ENCODE results near the gene LRRC56.

DNA sequence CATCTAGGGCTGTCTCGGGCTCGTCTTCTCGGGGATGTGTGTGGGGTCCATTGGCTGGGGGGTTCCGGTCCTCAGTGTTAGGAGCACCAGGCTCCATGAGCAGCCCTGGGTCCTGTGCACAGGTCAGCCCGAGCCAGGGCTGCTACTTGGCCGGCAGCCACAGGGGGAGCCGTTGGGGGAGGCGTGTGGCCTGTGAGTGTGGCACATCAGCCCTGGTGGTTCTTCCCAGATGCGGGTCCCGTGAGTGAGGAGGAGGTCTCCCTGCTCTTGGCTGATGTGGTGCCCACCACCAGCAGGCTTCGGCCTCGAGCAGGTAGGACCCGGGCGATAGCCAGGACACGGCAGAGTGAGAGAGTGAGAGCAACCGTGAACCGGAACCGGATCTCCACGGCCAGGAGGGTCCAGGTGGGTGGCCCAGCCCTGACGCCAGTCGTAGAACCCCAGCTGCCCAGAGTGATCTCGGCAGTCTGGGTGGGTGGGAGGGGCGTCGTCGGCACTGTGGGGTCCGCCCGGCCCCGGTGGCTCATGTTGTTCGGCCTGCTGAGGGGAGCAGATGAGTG is 59.9 kb downstream of the LRRC56 start:
- TF ChIP-seq CTCF (IDR thresholded peaks at IDR 0.05; ENCODE audit: low read depth, low read length, missing input control): no peak
- TF ChIP-seq SP1 (IDR thresholded peaks at IDR 0.05): no peak
- TF ChIP-seq TAF1 (conservative IDR thresholded peaks at IDR 0.05): no peak
- TF ChIP-seq RAD21 (IDR thresholded peaks at IDR 0.05): no peak
- TF ChIP-seq, protein P1, sequence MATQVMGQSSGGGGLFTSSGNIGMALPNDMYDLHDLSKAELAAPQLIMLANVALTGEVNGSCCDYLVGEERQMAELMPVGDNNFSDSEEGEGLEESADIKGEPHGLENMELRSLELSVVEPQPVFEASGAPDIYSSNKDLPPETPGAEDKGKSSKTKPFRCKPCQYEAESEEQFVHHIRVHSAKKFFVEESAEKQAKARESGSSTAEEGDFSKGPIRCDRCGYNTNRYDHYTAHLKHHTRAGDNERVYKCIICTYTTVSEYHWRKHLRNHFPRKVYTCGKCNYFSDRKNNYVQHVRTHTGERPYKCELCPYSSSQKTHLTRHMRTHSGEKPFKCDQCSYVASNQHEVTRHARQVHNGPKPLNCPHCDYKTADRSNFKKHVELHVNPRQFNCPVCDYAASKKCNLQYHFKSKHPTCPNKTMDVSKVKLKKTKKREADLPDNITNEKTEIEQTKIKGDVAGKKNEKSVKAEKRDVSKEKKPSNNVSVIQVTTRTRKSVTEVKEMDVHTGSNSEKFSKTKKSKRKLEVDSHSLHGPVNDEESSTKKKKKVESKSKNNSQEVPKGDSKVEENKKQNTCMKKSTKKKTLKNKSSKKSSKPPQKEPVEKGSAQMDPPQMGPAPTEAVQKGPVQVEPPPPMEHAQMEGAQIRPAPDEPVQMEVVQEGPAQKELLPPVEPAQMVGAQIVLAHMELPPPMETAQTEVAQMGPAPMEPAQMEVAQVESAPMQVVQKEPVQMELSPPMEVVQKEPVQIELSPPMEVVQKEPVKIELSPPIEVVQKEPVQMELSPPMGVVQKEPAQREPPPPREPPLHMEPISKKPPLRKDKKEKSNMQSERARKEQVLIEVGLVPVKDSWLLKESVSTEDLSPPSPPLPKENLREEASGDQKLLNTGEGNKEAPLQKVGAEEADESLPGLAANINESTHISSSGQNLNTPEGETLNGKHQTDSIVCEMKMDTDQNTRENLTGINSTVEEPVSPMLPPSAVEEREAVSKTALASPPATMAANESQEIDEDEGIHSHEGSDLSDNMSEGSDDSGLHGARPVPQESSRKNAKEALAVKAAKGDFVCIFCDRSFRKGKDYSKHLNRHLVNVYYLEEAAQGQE (IDR thresholded peaks at IDR 0.05): no peak
- no peak for TF ChIP-seq HNF4G (IDR thresholded peaks at IDR 0.05)

All from liver (tissue), 3 donors.